H9 (cell line): ENCODE data around the gene OAF. TPM values are rescaled to one million over a fixed set of nuclear protein-coding genes. Genes with fewer than 3 reads are reported as not detected.

ENCODE experiments used
- DNase-seq: peaks from one replicate; pipeline ENCODE4 v3.0.0-alpha.2; 2017
- H2AFZ ChIP-seq: one replicate; pipeline ENCODE4 v1.6.1; 2013; ENCODE audit warnings: mild to moderate bottlenecking, low read length, control low read depth, moderate library complexity
- H2AK5ac ChIP-seq: 2 replicates; pipeline ENCODE4 v1.6.1; 2013; ENCODE audit warnings: low read length, control low read depth, mixed read lengths; ENCODE audit not compliant: insufficient read length
- H2BK120ac ChIP-seq: one replicate; pipeline ENCODE4 v1.6.1; 2013; ENCODE audit warnings: low read depth, mild to moderate bottlenecking, low read length, control low read depth, inconsistent platforms; ENCODE audit not compliant: poor library complexity, severe bottlenecking
- H2BK12ac ChIP-seq: 2 replicates; pipeline ENCODE4 v1.6.1; 2013; ENCODE audit warnings: low read length, control low read depth, mixed read lengths, low read depth; ENCODE audit not compliant: insufficient read length
- H2BK15ac ChIP-seq: 2 replicates; pipeline ENCODE4 v1.6.1; 2013; ENCODE audit warnings: low read depth, low read length, control low read depth
- H2BK20ac ChIP-seq: one replicate; pipeline ENCODE4 v1.6.1; 2013; ENCODE audit warnings: low read depth, mild to moderate bottlenecking, low read length, control low read depth, inconsistent platforms; ENCODE audit not compliant: poor library complexity, severe bottlenecking
- H2BK5ac ChIP-seq: 2 replicates; pipeline ENCODE4 v1.6.1; 2013; ENCODE audit warnings: low read length, control low read depth, mixed read lengths; ENCODE audit not compliant: insufficient read length
- H3K14ac ChIP-seq: 2 replicates; pipeline ENCODE4 v1.6.1; 2013; ENCODE audit warnings: low read length, control low read depth; ENCODE audit not compliant: insufficient read depth
- H3K18ac ChIP-seq: 2 replicates; pipeline ENCODE4 v1.6.1; 2013; ENCODE audit warnings: low read depth, mild to moderate bottlenecking, mixed read lengths, low read length, control low read depth; ENCODE audit not compliant: insufficient read length
- H3K23ac ChIP-seq: 2 replicates; pipeline ENCODE4 v1.6.1; 2013; ENCODE audit warnings: low read length, control low read depth, mixed read lengths, low read depth; ENCODE audit not compliant: insufficient read length
- H3K23me2 ChIP-seq: 2 replicates; pipeline ENCODE4 v1.6.1; 2013; ENCODE audit warnings: low read depth, mild to moderate bottlenecking, mixed read lengths, low read length, control low read depth; ENCODE audit not compliant: insufficient read length, poor library complexity, severe bottlenecking
- H3K27ac ChIP-seq: 2 replicates; pipeline ENCODE4 v1.5.1; 2013; ENCODE audit warnings: low read length, control low read depth, mixed read lengths, low read depth; ENCODE audit not compliant: insufficient read length
- H3K27me3 ChIP-seq: 2 replicates; pipeline ENCODE4 v1.6.1; 2013; ENCODE audit warnings: low read length, control low read depth, inconsistent platforms; ENCODE audit not compliant: insufficient read depth
- H3K4ac ChIP-seq: 2 replicates; pipeline ENCODE4 v1.6.1; 2013; ENCODE audit warnings: low read depth, mild to moderate bottlenecking, control low read depth, inconsistent platforms, low read length, moderate library complexity
- H3K4me1 ChIP-seq: 2 replicates; pipeline ENCODE4 v1.6.1; 2013; ENCODE audit warnings: low read length, control low read depth, inconsistent platforms; ENCODE audit not compliant: insufficient read depth
- H3K4me2 ChIP-seq: 2 replicates; pipeline ENCODE4 v1.6.1; 2013; ENCODE audit warnings: low read length, control low read depth, mixed read lengths; ENCODE audit not compliant: insufficient read length, insufficient read depth
- H3K56ac ChIP-seq: 2 replicates; pipeline ENCODE4 v1.6.1; 2013; ENCODE audit warnings: low read depth, mild to moderate bottlenecking, mixed read lengths, low read length, control low read depth; ENCODE audit not compliant: insufficient read length
- H3K79me1 ChIP-seq: 2 replicates; pipeline ENCODE4 v1.6.1; 2013; ENCODE audit warnings: low read depth, mild to moderate bottlenecking, moderate library complexity, low read length, control low read depth, inconsistent platforms; ENCODE audit not compliant: insufficient read depth, poor library complexity, severe bottlenecking
- H3K79me2 ChIP-seq: 2 replicates; pipeline ENCODE4 v1.6.1; 2013; ENCODE audit warnings: low read length, control low read depth, inconsistent platforms; ENCODE audit not compliant: insufficient read depth
- H3K9ac ChIP-seq: 2 replicates; pipeline ENCODE4 v1.6.1; 2013; ENCODE audit warnings: low read length, control low read depth, mixed read lengths; ENCODE audit not compliant: insufficient read length; ENCODE audit errors: extremely low read depth
- H3K9me3 ChIP-seq: one replicate; pipeline ENCODE4 v1.6.1; 2013; ENCODE audit warnings: low read depth, low read length, inconsistent platforms; ENCODE audit not compliant: control insufficient read depth
- H3T11ph ChIP-seq: one replicate; pipeline ENCODE4 v1.6.1; 2013; ENCODE audit warnings: mild to moderate bottlenecking, low read length, control low read depth, inconsistent platforms
- H4K20me1 ChIP-seq: one replicate; pipeline ENCODE4 v1.6.1; 2013; ENCODE audit not compliant: control insufficient read depth, insufficient read length, insufficient read depth
- H4K5ac ChIP-seq: 2 replicates; pipeline ENCODE4 v1.6.1; 2013; ENCODE audit warnings: low read depth, mild to moderate bottlenecking, mixed read lengths, low read length, control low read depth; ENCODE audit not compliant: insufficient read length
- H4K8ac ChIP-seq: replicated peaks from 2 replicates; pipeline ENCODE4 v1.6.1; 2013; ENCODE audit warnings: low read length, control low read depth, mixed read lengths, low read depth; ENCODE audit not compliant: insufficient read length
- H4K91ac ChIP-seq: 2 replicates; pipeline ENCODE4 v1.6.1; 2013; ENCODE audit warnings: low read depth, mild to moderate bottlenecking, moderate library complexity, mixed read lengths, low read length, control low read depth; ENCODE audit not compliant: insufficient read length
- H3K27ac Mint-ChIP-seq, 3 experiments: 2 replicates in 2 of 3; 3 replicates in 1 of 3; pipeline ENCODE4 v1.8.0; 2020 to 2021; ENCODE audit warnings: mixed read lengths in 3 of 3, mild to moderate bottlenecking in 1 of 3, moderate library complexity in 1 of 3
- H3K27me3 Mint-ChIP-seq: 2 replicates; pipeline ENCODE4 v1.8.0; 2021; ENCODE audit warnings: low read depth, mild to moderate bottlenecking, moderate library complexity, mixed read lengths
- H3K36me3 Mint-ChIP-seq, 3 experiments: 2 replicates in 2 of 3; 3 replicates in 1 of 3; pipeline ENCODE4 v1.8.0; 2020 to 2021; ENCODE audit warnings: low read depth in 3 of 3, mixed read lengths in 3 of 3; ENCODE audit not compliant: insufficient read depth in 1 of 3
- H3K4me1 Mint-ChIP-seq, 2 experiments: 2 replicates each; pipeline ENCODE4 v1.8.0; 2020; ENCODE audit warnings: mixed read lengths in 2 of 2
- H3K4me3 Mint-ChIP-seq, 2 experiments: 2 replicates in 1 of 2; 3 replicates in 1 of 2; pipeline ENCODE4 v1.8.0; 2020 to 2021; ENCODE audit warnings: mild to moderate bottlenecking in 2 of 2, mixed read lengths in 2 of 2, moderate library complexity in 1 of 2
- H3K9me3 Mint-ChIP-seq, 2 experiments: 2 replicates in 1 of 2; 3 replicates in 1 of 2; pipeline ENCODE4 v1.8.0; 2020; ENCODE audit warnings: mild to moderate bottlenecking in 2 of 2, mixed read lengths in 2 of 2, moderate library complexity in 1 of 2
- WGBS: extraction: QIAGEN DNeasy Blood & Tissue Kit; methylation state at CpG from one replicate; pipeline ENCODE4 v1.1.7; 2013; ENCODE audit warnings: missing lambda C conversion rate, low lambda C conversion rate, mixed read lengths; ENCODE audit not compliant: insufficient read length; ENCODE audit errors: extremely low coverage; 5-methylcytosine and 5-hydroxymethylcytosine counted together
- total RNA-seq: library from RNA; stranded (reverse); gene quantifications from 2 replicates; pipeline ENCODE4 v1.2.1, GENCODE V29; 2021
- TF ChIP-seq, protein P1 (sequence below): fragments of 200-600 bp; sonication (generic); conservative IDR thresholded peaks from 3 replicates; pipeline ENCODE4 v1.8.0; 2021; ENCODE audit warnings: antibody characterized with exemption, mild to moderate bottlenecking

The OAF gene
- total RNA-seq, 1 experiment from 2014 or later, result 1.1 TPM

GRCh38 chr11:120217526-120217925 is 6.7 kb downstream of the OAF start:
- H3K9me3 ChIP-seq, result no peaks in the 10 kb centered on the region
- H3K4me3 Mint-ChIP-seq, result no peak overlapping the region
- H4K8ac ChIP-seq, result no peak overlapping the region
- no peak overlapping the region for H2BK12ac ChIP-seq
- H3K23ac ChIP-seq, result no peak overlapping the region
- no peaks in the 10 kb centered on the region for H3K4me1 ChIP-seq
- DNase-seq, result no peak
- no peak overlapping the region for H4K91ac ChIP-seq
- no peak overlapping the region for H2AFZ ChIP-seq
- no peak overlapping the region for H3K56ac ChIP-seq
- H3K4me1 Mint-ChIP-seq, result peaks cover 28 to 42% of the 10 kb centered on the region in 2 experiments
- H4K20me1 ChIP-seq, result no peaks in the 10 kb centered on the region
- no CpG with 5 or more reads among the region's 12 CpGs for WGBS
- no peak overlapping the region for H3K4ac ChIP-seq
- H2BK5ac ChIP-seq, result no peak overlapping the region
- no peak overlapping the region for H4K5ac ChIP-seq
- H3K27me3 Mint-ChIP-seq, result peaks cover 95% of the 10 kb centered on the region
- no peak overlapping the region for H3K9ac ChIP-seq
- H3K4me2 ChIP-seq, result no peak overlapping the region
- no peak overlapping the region; the same call in 1 of the 2 replicates for H3K14ac ChIP-seq
- H3K36me3 Mint-ChIP-seq, result no peaks in the 10 kb centered on the region
- H2BK120ac ChIP-seq, result no peak overlapping the region
- H3K79me2 ChIP-seq, result no peaks in the 10 kb centered on the region
- H3K23me2 ChIP-seq, result no peaks in the 10 kb centered on the region
- no peak overlapping the region for H3K27ac Mint-ChIP-seq
- H3K9me3 Mint-ChIP-seq, result no peaks in the 10 kb centered on the region
- no peak overlapping the region for H3K27ac ChIP-seq
- no peak overlapping the region for H2AK5ac ChIP-seq
- no peak overlapping the region for H3T11ph ChIP-seq
- TF ChIP-seq, protein P1, sequence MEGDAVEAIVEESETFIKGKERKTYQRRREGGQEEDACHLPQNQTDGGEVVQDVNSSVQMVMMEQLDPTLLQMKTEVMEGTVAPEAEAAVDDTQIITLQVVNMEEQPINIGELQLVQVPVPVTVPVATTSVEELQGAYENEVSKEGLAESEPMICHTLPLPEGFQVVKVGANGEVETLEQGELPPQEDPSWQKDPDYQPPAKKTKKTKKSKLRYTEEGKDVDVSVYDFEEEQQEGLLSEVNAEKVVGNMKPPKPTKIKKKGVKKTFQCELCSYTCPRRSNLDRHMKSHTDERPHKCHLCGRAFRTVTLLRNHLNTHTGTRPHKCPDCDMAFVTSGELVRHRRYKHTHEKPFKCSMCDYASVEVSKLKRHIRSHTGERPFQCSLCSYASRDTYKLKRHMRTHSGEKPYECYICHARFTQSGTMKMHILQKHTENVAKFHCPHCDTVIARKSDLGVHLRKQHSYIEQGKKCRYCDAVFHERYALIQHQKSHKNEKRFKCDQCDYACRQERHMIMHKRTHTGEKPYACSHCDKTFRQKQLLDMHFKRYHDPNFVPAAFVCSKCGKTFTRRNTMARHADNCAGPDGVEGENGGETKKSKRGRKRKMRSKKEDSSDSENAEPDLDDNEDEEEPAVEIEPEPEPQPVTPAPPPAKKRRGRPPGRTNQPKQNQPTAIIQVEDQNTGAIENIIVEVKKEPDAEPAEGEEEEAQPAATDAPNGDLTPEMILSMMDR, result no peak
- no peak overlapping the region for H2BK15ac ChIP-seq
- no peak overlapping the region for H3K18ac ChIP-seq
- peaks cover 37% of the 10 kb centered on the region for H3K27me3 ChIP-seq
- no peak overlapping the region for H2BK20ac ChIP-seq
- H3K79me1 ChIP-seq, result no peaks in the 10 kb centered on the region
